ENCODE results near the gene VIT.

DNA sequence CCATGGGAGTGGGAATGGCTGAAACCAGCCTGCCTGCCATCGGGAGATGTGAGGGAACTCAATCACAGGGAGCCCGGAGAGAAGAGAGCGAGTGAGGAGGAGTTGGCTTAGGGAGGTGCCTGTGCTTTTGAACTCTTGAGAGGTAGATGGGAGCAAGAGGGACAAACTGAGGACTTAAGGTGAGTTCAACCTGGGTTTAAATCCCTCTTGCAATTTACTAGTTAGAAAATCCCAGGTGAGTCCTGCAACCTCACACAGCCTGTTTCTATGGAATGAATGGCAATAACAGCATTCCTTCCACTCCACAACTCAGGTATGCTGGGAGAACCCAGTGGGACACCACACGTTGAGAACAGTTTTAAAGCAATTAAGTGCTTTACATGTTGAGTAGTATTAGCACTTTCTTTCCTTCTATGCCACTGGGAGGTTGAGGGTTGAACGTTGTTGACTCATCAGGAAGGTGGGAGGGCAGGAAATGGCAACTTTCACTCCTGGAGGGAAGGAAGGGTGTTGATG, 57.3 kb downstream of the VIT start:
- TF ChIP-seq, protein P1, sequence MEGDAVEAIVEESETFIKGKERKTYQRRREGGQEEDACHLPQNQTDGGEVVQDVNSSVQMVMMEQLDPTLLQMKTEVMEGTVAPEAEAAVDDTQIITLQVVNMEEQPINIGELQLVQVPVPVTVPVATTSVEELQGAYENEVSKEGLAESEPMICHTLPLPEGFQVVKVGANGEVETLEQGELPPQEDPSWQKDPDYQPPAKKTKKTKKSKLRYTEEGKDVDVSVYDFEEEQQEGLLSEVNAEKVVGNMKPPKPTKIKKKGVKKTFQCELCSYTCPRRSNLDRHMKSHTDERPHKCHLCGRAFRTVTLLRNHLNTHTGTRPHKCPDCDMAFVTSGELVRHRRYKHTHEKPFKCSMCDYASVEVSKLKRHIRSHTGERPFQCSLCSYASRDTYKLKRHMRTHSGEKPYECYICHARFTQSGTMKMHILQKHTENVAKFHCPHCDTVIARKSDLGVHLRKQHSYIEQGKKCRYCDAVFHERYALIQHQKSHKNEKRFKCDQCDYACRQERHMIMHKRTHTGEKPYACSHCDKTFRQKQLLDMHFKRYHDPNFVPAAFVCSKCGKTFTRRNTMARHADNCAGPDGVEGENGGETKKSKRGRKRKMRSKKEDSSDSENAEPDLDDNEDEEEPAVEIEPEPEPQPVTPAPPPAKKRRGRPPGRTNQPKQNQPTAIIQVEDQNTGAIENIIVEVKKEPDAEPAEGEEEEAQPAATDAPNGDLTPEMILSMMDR (IDR thresholded peaks at IDR 0.05; ENCODE audit: insufficient read depth, low read depth, low read length): no peak
- no peak for TF ChIP-seq EZH2 (IDR thresholded peaks at IDR 0.05; ENCODE audit: insufficient read depth, low read length)

Measured in astrocyte (in vitro differentiated cells and primary cell).